ENCODE measurements around the gene RSL24D1.

DNA sequence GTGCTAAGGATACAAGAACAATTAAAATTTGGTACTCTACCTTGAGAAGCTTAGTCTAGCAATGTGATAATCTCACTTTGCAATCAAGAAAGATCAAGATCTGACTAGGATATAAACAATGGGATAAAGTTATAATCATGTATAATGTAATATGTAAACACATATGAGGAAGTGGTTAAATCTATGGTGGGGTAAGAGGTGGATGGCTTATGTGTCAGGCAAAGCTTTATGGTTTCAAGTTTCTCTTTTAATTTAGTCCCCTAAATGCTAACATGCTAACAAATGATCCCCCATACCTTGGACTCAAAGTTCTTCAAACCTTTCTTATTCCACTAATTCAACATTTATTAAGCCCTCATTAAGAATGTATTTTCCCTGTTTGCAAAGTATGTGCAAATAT is 2.5 kb downstream of the RSL24D1 start:
- TF ChIP-seq POLR2A (IDR thresholded peaks at IDR 0.05): no peak
- TF ChIP-seq, protein P1, sequence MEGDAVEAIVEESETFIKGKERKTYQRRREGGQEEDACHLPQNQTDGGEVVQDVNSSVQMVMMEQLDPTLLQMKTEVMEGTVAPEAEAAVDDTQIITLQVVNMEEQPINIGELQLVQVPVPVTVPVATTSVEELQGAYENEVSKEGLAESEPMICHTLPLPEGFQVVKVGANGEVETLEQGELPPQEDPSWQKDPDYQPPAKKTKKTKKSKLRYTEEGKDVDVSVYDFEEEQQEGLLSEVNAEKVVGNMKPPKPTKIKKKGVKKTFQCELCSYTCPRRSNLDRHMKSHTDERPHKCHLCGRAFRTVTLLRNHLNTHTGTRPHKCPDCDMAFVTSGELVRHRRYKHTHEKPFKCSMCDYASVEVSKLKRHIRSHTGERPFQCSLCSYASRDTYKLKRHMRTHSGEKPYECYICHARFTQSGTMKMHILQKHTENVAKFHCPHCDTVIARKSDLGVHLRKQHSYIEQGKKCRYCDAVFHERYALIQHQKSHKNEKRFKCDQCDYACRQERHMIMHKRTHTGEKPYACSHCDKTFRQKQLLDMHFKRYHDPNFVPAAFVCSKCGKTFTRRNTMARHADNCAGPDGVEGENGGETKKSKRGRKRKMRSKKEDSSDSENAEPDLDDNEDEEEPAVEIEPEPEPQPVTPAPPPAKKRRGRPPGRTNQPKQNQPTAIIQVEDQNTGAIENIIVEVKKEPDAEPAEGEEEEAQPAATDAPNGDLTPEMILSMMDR (IDR thresholded peaks at IDR 0.05): no peak
